ENCODE results near the gene COLQ. TPM values are rescaled to one million over a fixed set of nuclear protein-coding genes. Genes with fewer than 3 reads are reported as not detected.

The COLQ gene
- total and polyA plus RNA-seq, 12 donors: 0.60 to 7.7 (median 2.0) TPM; not detected in 1

GRCh38 chr3:15428539-15428938 lies 93.0 kb downstream of the COLQ start:
- Histone ChIP-seq H3K4me3 (peak overlapping the region in 3 of 4 donors; percentile 83 to 96 (median 90)), H3K27ac (no peak overlapping the region), H3K9me3 (replicated peaks in 1 of 3) (no peaks in the 10 kb centered on the region), H3K27me3 (no peaks in the 10 kb centered on the region), H3K36me3 (replicated peaks in 1 of 2) (peaks cover 0 to 31% of the 10 kb centered on the region in 2 donors), H3K4me1 (replicated peaks in 1 of 2) (peaks cover 8 to 39% of the 10 kb centered on the region in 2 donors)
- WGBS, 4 donors: 13 to 19% (median 16%) methylated on average over 9 of the region's 9 CpGs
- DNase-seq: peak in 2 of 7 donors; percentile 12 to 26
- intact Hi-C loops (cut with DNase I): no loop called here
- TF ChIP-seq CTCF (IDR thresholded peaks at IDR 0.05) (no peak), POLR2A (IDR thresholded peaks at IDR 0.05) (no peak)

GRCh38 chr3:15427981-15428380 lies 93.5 kb downstream of the COLQ start:
- Histone ChIP-seq H3K9me3 (replicated peaks in 1 of 3) (no peaks in the 10 kb centered on the region), H3K4me3 (peak overlapping the region; percentile 83 to 96 (median 90)), H3K27me3 (no peaks in the 10 kb centered on the region), H3K36me3 (replicated peaks in 1 of 2) (peaks cover 0 to 29% of the 10 kb centered on the region in 2 donors), H3K27ac (peak overlapping the region in 4 of 5 donors; percentile 44 to 82 (median 70)), H3K4me1 (replicated peaks in 1 of 2) (peaks cover 8 to 39% of the 10 kb centered on the region in 2 donors)
- 1 to 2% (median 2%) methylated on average over 11 of the region's 11 CpGs for WGBS, 4 donors
- no peak for DNase-seq
- intact Hi-C loops (cut with DNase I): no loop called here
- TF ChIP-seq POLR2A (IDR thresholded peaks at IDR 0.05): no peak

GRCh38 chr3:15427182-15427880 lies 94.2 kb downstream of the COLQ start, which contains the start of the genes EAF1 and METTL6:
Gene EAF1, plus strand, starts transcription at chr3:15427598. Its CDS starts 182 bp downstream, at chr3:15427780.
Gene METTL6, minus strand, starts transcription at chr3:15427544. Its CDS starts 1,033 bp downstream, at chr3:15426511.
- no peaks in the 10 kb centered on the region for H3K27me3 ChIP-seq
- H3K4me3 ChIP-seq: peak within 1 kb of the TSS; percentile 83 to 96 (median 90)
- 0 to 4% (median 1%) methylated on average over 10 to 52 of the region's 52 CpGs for WGBS, 4 donors
- peaks cover 0 to 25% of the 10 kb centered on the region in 2 donors for H3K36me3 ChIP-seq (replicated peaks in 1 of 2)
- peak within 1 kb of the TSS in 4 of 5 donors; percentile 44 to 82 (median 70) for H3K27ac ChIP-seq
- TF ChIP-seq POLR2A (IDR thresholded peaks at IDR 0.05) (peak in 1 of 2 donors; percentile 36), CTCF (IDR thresholded peaks at IDR 0.05) (peak in 3 of 6 experiments; percentile 21 to 37 (median 25))
- intact Hi-C loops (cut with DNase I): no loop called here
- peak; percentile 74 to 89 (median 80) for DNase-seq
- peaks cover 8 to 39% of the 10 kb centered on the region in 2 donors for H3K4me1 ChIP-seq (replicated peaks in 1 of 2)
- no peaks in the 10 kb centered on the region for H3K9me3 ChIP-seq (replicated peaks in 1 of 3)

- no peak for TF ChIP-seq POLR2A (IDR thresholded peaks at IDR 0.05)
- no peak for TF ChIP-seq CTCF (IDR thresholded peaks at IDR 0.05)
- Histone ChIP-seq H3K36me3 (replicated peaks in 1 of 2) (peaks cover 0 to 23% of the 10 kb centered on the region in 2 donors), H3K9me3 (replicated peaks in 1 of 3) (no peaks in the 10 kb centered on the region), H3K4me1 (replicated peaks in 1 of 2) (peaks cover 8 to 39% of the 10 kb centered on the region in 2 donors), H3K27me3 (no peaks in the 10 kb centered on the region), H3K27ac (peak overlapping the region in 2 of 5 donors; percentile 66 to 82), H3K4me3 (peak overlapping the region; percentile 83 to 96 (median 90))
- no peak for DNase-seq
- intact Hi-C loops (cut with DNase I): no loop called here
- WGBS, 4 donors: 43 to 54% (median 50%) methylated on average over 12 to 16 of the region's 16 CpGs
Observed at GRCh38 chr3:15426579-15427118, 94.9 kb downstream of the COLQ start.

Data from adrenal gland (tissue), 12 donors.